Measurements from ENCODE around the gene SLC35G1.

DNA sequence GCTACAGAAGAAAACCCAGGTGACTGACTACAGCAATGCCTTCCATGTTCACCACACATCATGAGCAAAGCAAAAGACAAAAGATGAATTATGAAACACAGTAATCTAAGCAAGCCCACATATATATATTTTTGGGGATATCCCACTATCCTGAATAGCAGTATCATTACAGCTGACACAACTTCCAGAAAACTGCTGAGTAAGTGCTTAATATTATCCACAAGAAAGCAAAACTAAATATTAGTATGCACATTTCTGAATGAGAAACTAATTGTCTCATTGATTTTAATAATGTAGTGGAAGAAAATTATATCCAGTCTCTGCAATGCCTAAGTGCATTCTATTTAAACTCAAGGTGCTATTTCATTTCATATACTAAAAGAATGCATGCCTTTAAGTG, 14.5 kb upstream of the SLC35G1 start:
- TF ChIP-seq, protein P1, sequence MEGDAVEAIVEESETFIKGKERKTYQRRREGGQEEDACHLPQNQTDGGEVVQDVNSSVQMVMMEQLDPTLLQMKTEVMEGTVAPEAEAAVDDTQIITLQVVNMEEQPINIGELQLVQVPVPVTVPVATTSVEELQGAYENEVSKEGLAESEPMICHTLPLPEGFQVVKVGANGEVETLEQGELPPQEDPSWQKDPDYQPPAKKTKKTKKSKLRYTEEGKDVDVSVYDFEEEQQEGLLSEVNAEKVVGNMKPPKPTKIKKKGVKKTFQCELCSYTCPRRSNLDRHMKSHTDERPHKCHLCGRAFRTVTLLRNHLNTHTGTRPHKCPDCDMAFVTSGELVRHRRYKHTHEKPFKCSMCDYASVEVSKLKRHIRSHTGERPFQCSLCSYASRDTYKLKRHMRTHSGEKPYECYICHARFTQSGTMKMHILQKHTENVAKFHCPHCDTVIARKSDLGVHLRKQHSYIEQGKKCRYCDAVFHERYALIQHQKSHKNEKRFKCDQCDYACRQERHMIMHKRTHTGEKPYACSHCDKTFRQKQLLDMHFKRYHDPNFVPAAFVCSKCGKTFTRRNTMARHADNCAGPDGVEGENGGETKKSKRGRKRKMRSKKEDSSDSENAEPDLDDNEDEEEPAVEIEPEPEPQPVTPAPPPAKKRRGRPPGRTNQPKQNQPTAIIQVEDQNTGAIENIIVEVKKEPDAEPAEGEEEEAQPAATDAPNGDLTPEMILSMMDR (IDR thresholded peaks at IDR 0.05) = no peak
- TF ChIP-seq POLR2A (IDR thresholded peaks at IDR 0.05) = no peak
